Large intestine (tissue), 3 donors: Measurements from ENCODE around the gene JTB. TPM values are rescaled to one million over a fixed set of nuclear protein-coding genes. Genes with fewer than 3 reads are reported as not detected.

Source experiments
- DNase-seq, 2 donors: peaks; one replicate each; pipeline versions ENCODE4 v3.0.0 to v3.0.0-alpha.2; 2013
- H3K27ac ChIP-seq: one replicate; pipeline ENCODE4 v1.5.1; 2013; ENCODE audit warnings: low read length
- H3K27me3 ChIP-seq: 2 replicates; pipeline ENCODE4 v1.6.1; 2013; ENCODE audit warnings: low read length; ENCODE audit not compliant: control insufficient read depth, insufficient read depth
- H3K36me3 ChIP-seq: 2 replicates; pipeline ENCODE4 v1.6.1; 2013; ENCODE audit warnings: low read length; ENCODE audit not compliant: control insufficient read depth, insufficient read depth
- H3K4me1 ChIP-seq: one replicate; pipeline ENCODE4 v1.6.1; 2013; ENCODE audit warnings: low read length; ENCODE audit not compliant: control insufficient read depth, insufficient read depth
- H3K4me3 ChIP-seq: one replicate; pipeline ENCODE4 v1.5.1; 2013; ENCODE audit warnings: low read length
- H3K9me3 ChIP-seq: one replicate; pipeline ENCODE4 v1.6.1; 2013; ENCODE audit warnings: mild to moderate bottlenecking, low read depth, low read length, moderate library complexity; ENCODE audit not compliant: control insufficient read depth
- WGBS: methylation state at CpG from one replicate; pipeline ENCODE4 v1.1.5; 2013; ENCODE audit warnings: low lambda C conversion rate; ENCODE audit not compliant: insufficient coverage; 5-methylcytosine and 5-hydroxymethylcytosine counted together
- polyA plus RNA-seq: library from polyadenylated mRNA; unstranded; fragments of 120-200 nt; gene quantifications from one replicate; pipeline ENCODE4 v1.2.1, GENCODE V29; 2013

JTB gene
- polyA plus RNA-seq, 1 donor, result 120 TPM

DNA sequence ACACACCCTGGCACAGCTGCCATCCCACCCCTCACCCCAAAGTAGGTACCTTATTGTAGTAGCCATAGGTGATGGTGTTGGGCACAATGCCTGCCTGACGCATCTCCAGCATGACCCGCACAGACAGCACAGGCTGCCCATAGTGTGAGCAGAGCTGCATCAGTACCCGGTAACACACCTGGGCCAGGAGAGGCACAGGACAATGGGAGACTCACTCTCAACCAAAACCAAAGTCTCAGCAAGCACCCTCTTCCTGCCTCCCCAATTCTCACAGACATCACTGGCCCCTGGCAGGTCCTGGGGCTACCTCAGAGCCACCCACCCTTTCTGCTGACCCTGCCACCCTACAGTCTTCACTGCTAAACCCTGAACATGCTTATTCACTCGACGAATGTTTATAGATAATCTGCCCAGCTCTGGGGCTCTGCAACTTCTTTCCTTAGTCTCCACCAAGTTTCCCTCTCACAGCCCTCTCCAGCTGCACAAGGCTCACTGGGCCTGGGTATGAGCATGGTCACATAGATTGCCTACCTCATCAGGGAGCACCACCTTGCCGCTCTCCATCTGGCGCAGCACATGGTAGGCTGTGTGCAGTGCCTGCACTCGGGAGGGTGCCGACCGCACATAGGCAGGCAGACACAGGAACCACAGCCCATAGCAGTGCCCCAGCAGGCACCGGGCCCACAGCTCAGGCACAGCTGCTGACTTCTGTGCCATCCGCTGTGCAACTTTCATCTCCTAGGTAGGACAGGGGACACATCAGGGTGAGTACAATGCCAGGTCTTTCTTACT, 41.3 kb downstream of the JTB start:
- Histone ChIP-seq H3K36me3 (peaks cover 73% of the 10 kb centered on the region), H3K27me3 (no peaks in the 10 kb centered on the region), H3K27ac (no peak overlapping the region), H3K9me3 (no peaks in the 10 kb centered on the region), H3K4me3 (no peak overlapping the region), H3K4me1 (no peaks in the 10 kb centered on the region)
- 100% methylated on average over 1 of the region's 12 CpGs for WGBS
- no peak for DNase-seq

DNA sequence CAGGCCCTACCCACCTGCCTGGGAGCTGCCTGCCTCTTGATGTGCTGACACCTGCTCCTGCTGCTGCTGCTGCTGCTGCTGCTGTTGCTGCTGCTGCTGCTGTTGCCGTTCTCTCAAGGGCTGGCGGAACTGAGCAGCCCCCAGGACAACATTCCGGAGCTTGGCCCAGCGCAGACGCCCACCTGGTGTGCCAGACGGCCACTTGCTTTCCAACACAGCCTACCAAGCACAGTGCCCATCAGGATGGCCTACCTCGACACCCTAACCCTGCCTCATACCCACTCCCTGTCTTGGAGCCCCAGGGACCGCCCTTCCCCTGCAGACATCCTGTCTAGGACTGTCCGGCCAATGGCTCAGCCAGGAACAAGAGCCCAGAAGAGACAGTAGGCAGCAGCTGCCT, 42.7 kb downstream of the JTB start:
- no CpG with 5 or more reads among the region's 9 CpGs for WGBS
- Histone ChIP-seq H3K27ac (no peak overlapping the region), H3K27me3 (no peaks in the 10 kb centered on the region), H3K4me1 (no peaks in the 10 kb centered on the region), H3K36me3 (peaks cover 72% of the 10 kb centered on the region), H3K9me3 (no peaks in the 10 kb centered on the region), H3K4me3 (no peak overlapping the region)
- DNase-seq, result no peak

DNA sequence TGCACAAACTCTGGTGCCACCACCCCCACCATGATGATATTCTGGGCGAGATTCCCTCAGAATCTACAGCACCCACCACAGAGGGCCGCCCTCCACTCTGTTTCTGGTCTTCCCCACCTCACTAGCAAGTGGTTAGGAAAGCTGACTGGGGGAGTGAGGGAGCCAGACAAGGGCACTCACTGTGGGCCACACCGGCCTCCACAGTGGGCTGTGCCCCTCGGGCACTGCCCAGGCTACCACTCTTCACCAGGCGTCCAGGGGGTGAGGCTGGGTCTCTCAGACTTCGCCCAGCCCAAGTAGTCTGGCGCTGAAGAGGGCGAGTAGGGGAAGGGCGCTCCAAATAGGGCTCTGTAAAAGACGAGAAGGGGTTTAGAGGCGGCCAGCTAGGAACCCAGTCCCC, 43.5 kb downstream of the JTB start:
- 100% methylated on average over 1 of the region's 11 CpGs for WGBS
- Histone ChIP-seq H3K27ac (no peak overlapping the region), H3K27me3 (no peaks in the 10 kb centered on the region), H3K36me3 (peaks cover 73% of the 10 kb centered on the region), H3K4me1 (no peaks in the 10 kb centered on the region), H3K4me3 (no peak overlapping the region), H3K9me3 (no peaks in the 10 kb centered on the region)
- DNase-seq, result no peak

GRCh38 chr1:153933430-153933829, 44.0 kb downstream of the JTB start:
- H3K4me3 ChIP-seq, result no peak overlapping the region
- WGBS, result no CpG with 5 or more reads among the region's 14 CpGs
- DNase-seq, result no peak
- no peak overlapping the region for H3K27ac ChIP-seq
- H3K36me3 ChIP-seq, result peaks cover 73% of the 10 kb centered on the region
- H3K27me3 ChIP-seq, result no peaks in the 10 kb centered on the region
- H3K4me1 ChIP-seq, result no peaks in the 10 kb centered on the region
- no peaks in the 10 kb centered on the region for H3K9me3 ChIP-seq

DNA sequence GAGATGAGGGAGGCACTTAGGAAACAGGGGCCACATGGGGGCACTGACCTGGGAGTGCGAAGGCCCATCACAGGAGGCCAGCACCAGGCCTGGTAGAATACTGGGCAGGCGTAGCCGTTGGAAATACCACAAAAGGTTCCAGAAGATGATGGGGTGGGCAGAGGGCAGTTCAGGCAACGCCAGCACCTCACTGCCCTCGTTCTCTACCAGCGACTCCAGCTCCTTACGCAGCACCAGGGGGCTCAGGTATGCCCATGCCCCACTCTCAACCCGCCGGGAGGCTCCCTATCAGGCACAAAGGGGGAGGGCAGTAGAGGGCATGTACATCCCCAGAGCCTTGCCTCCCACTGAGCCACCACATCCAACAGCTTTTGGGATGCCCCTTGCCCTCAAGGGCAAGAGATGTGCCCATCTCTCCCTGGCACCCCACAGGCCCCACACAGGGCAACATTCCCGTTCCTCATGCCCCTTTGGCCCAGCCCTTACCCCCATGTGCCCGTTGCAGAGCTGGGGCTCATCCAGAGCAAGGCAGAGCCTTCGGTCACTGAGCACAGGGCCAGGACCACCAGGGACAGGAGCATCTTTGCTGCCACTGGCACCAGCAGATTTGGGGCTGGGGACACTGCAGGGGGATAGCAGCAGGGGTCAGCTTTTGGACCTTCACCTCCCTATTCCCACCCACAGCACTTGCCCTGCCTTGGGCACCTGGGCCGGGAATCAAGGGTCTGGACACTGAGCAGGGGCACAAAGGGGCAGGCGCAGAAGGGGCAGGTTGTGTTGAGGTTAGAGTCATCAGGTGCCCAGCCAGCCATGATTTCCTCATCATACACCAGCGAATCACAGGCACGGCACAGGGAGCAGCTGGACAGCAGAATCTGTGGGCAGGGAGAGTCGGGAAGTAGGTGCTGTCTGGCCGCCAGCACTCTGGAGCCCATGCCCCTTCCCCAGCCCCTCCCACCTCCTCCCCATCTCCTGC, 45.0 kb downstream of the JTB start:
- Histone ChIP-seq H3K27me3 (no peaks in the 10 kb centered on the region), H3K27ac (no peak overlapping the region), H3K4me1 (no peaks in the 10 kb centered on the region), H3K9me3 (no peaks in the 10 kb centered on the region), H3K36me3 (peaks cover 69% of the 10 kb centered on the region), H3K4me3 (no peak overlapping the region)
- WGBS, result no CpG with 5 or more reads among the region's 18 CpGs
- no peak for DNase-seq

GRCh38 chr1:153929981-153930948, 47.2 kb downstream of the JTB start:
- Histone ChIP-seq H3K4me3 (no peak overlapping the region), H3K36me3 (peaks cover 48% of the 10 kb centered on the region), H3K27me3 (no peaks in the 10 kb centered on the region), H3K4me1 (no peaks in the 10 kb centered on the region), H3K9me3 (no peaks in the 10 kb centered on the region), H3K27ac (no peak overlapping the region)
- no CpG with 5 or more reads among the region's 14 CpGs for WGBS
- no peak for DNase-seq

DNA sequence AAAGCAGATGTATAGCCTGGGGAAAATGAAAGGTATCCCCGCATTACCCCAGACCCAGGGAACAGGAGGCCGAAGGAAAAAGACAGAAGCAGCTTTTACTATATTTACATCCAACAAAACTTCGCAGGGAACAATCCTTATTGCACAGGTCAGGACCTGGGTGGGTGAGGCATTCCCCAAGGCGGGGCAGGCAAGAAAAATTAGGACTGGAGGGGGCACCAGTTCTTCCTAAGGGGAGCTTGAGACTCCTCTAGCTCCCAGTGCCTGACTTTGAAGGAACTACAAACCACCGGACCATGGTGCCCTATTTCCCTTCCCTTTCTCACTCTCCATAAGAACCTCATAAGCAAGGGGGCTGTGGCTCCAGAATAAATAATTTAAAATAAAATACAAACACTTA, 48.0 kb downstream of the JTB start:
- H3K27ac ChIP-seq, result no peak overlapping the region

GRCh38 chr1:153928791-153929341, 48.6 kb downstream of the JTB start:
- WGBS, result no CpG with 5 or more reads among the region's 4 CpGs
- H3K36me3 ChIP-seq, result peaks cover 40% of the 10 kb centered on the region
- no peaks in the 10 kb centered on the region for H3K27me3 ChIP-seq
- no peaks in the 10 kb centered on the region for H3K9me3 ChIP-seq
- no peak for DNase-seq
- H3K4me3 ChIP-seq, result no peak overlapping the region
- H3K4me1 ChIP-seq, result no peaks in the 10 kb centered on the region
- H3K27ac ChIP-seq, result no peak overlapping the region

More for the DNA sequence above, 48.0 kb downstream of the JTB start:
- Histone ChIP-seq H3K36me3 (peaks cover 44% of the 10 kb centered on the region), H3K9me3 (no peaks in the 10 kb centered on the region), H3K27me3 (no peaks in the 10 kb centered on the region), H3K4me1 (no peaks in the 10 kb centered on the region), H3K4me3 (no peak overlapping the region)
- 100% methylated on average over 1 of the region's 5 CpGs for WGBS
- DNase-seq, result no peak

DNA sequence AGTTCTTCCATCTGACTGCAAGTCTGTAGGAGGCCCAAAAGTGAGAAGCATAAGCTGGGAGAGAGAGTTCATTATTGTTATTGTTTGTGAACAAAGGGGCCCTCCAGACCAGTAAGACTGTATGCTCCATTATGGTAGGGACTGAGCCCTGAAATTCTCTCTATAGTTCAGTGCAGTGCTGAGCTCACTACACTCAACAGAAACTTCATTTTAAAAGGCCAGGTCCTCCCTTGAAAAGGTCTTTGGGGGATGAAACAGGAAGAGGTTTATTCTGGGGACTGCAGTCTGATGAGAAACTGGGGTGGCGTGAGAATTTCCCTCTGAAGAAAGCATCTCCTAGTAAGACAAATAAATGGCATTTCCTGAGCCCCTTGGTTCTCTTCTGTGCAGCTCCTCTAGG, 49.2 kb downstream of the JTB start:
- DNase-seq, result no peak
- Histone ChIP-seq H3K27ac (no peak overlapping the region), H3K4me1 (no peaks in the 10 kb centered on the region), H3K4me3 (no peak overlapping the region), H3K9me3 (no peaks in the 10 kb centered on the region), H3K27me3 (no peaks in the 10 kb centered on the region), H3K36me3 (peaks cover 35% of the 10 kb centered on the region)
- no CpG with 5 or more reads among the region's 1 CpG for WGBS
